Spleen (tissue), 11 donors: ENCODE data around the gene TDRD1. TPM values are rescaled to one million over a fixed set of nuclear protein-coding genes. Genes with fewer than 3 reads are reported as not detected.

Source experiments
- DNase-seq: peaks from one replicate; pipeline ENCODE4 v3.0.0-alpha.2; 2020
- H3K27ac ChIP-seq, 8 donors: fragments of 200-600 bp; sonication (generic) in 7 of 8; 1 replicate in 4 of 8; 2 replicates in 4 of 8; pipeline versions ENCODE4 v1.5.0 to v1.8.0; 2016 to 2021; ENCODE audit warnings: inconsistent platforms in 4 of 8, mild to moderate bottlenecking in 4 of 8, moderate library complexity in 1 of 8
- H3K27me3 ChIP-seq, 7 donors: fragments of 200-600 bp; sonication (generic) in 6 of 7; replicated peaks in 1 of 7; 1 replicate in 4 of 7; 2 replicates in 3 of 7; pipeline versions ENCODE4 v1.5.0 to v1.8.0; 2016 to 2021; ENCODE audit warnings: inconsistent platforms in 3 of 7, mild to moderate bottlenecking in 1 of 7
- H3K36me3 ChIP-seq, 6 donors: fragments of 200-600 bp; sonication (generic) in 5 of 6; 1 replicate in 4 of 6; 2 replicates in 2 of 6; pipeline versions ENCODE4 v1.5.0 to v1.8.0; 2016 to 2021; ENCODE audit warnings: inconsistent platforms in 2 of 6
- H3K4me1 ChIP-seq, 6 donors: fragments of 200-600 bp; sonication (generic) in 5 of 6; 1 replicate in 3 of 6; 2 replicates in 3 of 6; pipeline versions ENCODE4 v1.5.0 to v1.8.0; 2016 to 2021; ENCODE audit warnings: inconsistent platforms in 3 of 6
- H3K4me3 ChIP-seq, 8 donors: fragments of 200-600 bp; sonication (generic) in 7 of 8; 1 replicate in 4 of 8; 2 replicates in 4 of 8; pipeline versions ENCODE4 v1.5.0 to v1.8.0; 2016 to 2021; ENCODE audit warnings: inconsistent platforms in 4 of 8, mild to moderate bottlenecking in 4 of 8, moderate library complexity in 2 of 8
- H3K9me3 ChIP-seq, 8 donors: fragments of 200-600 bp; sonication (generic) in 7 of 8; 1 replicate in 4 of 8; 2 replicates in 4 of 8; pipeline versions ENCODE4 v1.5.0 to v1.8.0; 2016 to 2021; ENCODE audit warnings: inconsistent platforms in 4 of 8
- POLR2A ChIP-seq, 3 donors: fragments of 450-650 bp; IDR thresholded peaks; one replicate each; pipeline ENCODE4 v1.5.1; 2017; ENCODE audit warnings: antibody characterized with exemption in 3 of 3, mild to moderate bottlenecking in 1 of 3
- POLR2AphosphoS5 ChIP-seq, 3 donors: sonication (generic); formaldehyde crosslinking; IDR thresholded peaks; one replicate each; pipeline ENCODE4 v1.5.1; 2017; ENCODE audit warnings: antibody characterized with exemption in 3 of 3
- WGBS, 5 donors: extraction: QIAGEN DNeasy Blood & Tissue Kit in 3 of 5; methylation state at CpG; one replicate each; pipeline versions ENCODE4 v1.1.5 to v1.1.7; 2013 to 2018; 5-methylcytosine and 5-hydroxymethylcytosine counted together
- intact Hi-C: fragments of 100-400 bp; cut with DNase I; formaldehyde crosslinking; loops from one replicate; pipeline ENCODE4 v1.15.0; 2023; ENCODE audit warnings: low total_unique reads
- polyA plus RNA-seq, 3 donors: library from polyadenylated mRNA; stranded (reverse); fragments of 200-250 nt; gene quantifications; one replicate each; pipeline ENCODE4 v1.2.1, GENCODE V29; 2013
- total RNA-seq, 7 donors: library from RNA; depleted of rRNA in 3 of 7; stranded (reverse); fragments of >200 nt in 3 of 7; fragmentation: NEBNext Ultra II Directional in 4 of 7; extraction: Animal tissue kit (Norgen Biotek cat#: 25700) in 4 of 7; gene quantifications; one replicate each; pipeline versions ENCODE4 v1.1.0 to v1.2.1, GENCODE V29; 2016 to 2021
- TF ChIP-seq, protein P1 (sequence below), 11 experiments: fragments of 200-600 bp in 7 of 11; fragments of 450-650 bp in 4 of 11; sonication (generic) in 4 of 11; IDR thresholded peaks in 8 of 11; conservative IDR thresholded peaks in 3 of 11; 1 replicate in 7 of 11; 2 replicates in 4 of 11; pipeline versions ENCODE4 v1.4.0 to v1.8.0; 2016 to 2021; ENCODE audit warnings: antibody characterized with exemption in 11 of 11, inconsistent platforms in 4 of 11, mild to moderate bottlenecking in 1 of 11
- donor health status: healthy with polysubstance abuse.
- donor health status: DM: no; HTN: no; CAD: no; lungs with moderate emphysema.
- donor health status: DM: no; HTN: no; CAD: no.
- donor health status: Bipolar disorder and iron deficiency.
- donor health status: healthy.
- donor health status: DM: no; HTN: no; CAD: no.
- donor health status: DM: yes; HTN: yes; CAD: no.

The TDRD1 gene
- total and polyA plus RNA-seq, 10 donors: 0.02 to 3.9 (median 0.92) TPM

DNA sequence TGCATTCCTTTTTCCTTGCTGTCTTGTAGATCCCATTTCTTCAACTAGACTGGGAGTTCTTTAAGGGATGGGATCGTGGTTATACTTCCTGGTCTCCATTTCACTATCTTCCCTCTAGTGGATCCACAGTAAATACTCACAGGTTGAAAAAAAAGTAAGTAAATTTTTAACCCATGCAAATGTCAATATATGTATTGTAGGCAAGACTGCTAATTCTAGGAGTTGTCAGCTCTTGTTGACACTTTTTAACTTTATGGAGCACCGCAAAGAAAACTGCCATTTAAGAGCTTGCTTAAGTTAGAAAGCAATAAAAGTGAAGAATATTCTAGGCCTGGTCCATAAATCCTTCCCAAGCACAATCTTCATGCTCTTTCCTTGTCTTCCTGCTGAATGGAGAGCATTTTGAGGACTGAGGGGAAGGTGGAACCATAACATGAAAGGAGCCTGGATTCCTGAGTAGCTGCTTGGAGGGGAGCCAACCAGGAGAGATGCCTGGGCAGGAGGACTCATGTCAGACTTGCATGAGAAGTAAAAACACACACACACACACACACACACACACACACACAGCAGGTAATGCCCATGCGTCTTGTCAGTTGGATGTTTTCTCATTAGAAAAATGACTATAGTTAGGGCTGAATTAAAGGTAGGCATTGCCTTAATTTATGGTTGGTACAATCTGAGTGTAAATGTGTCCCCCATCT lies 92.1 kb downstream of the TDRD1 start:
- intact Hi-C loops: no loop called here
- no peaks in the 10 kb centered on the region for H3K4me1 ChIP-seq
- 79 to 87% (median 83%) methylated on average over 3 of the region's 3 CpGs for WGBS, 5 donors

DNA sequence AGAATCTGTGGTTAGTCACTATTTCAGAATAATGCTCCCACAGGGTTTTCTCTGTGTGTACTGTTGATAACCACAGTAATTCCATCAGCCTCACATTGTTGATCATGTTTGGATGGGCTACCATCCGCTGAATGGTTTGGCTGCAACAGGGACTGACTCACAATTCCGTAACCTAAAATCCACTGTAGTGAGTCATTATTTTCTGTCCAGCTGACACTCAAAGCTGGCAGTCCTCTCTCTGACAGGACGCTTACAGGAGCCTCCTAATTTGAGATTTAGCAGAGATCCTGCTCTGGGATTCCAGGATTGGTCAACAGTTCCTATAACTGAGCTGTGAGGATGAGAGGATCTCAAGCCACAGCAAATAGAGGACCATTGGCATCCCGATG lies 92.6 kb downstream of the TDRD1 start:
- TF ChIP-seq, protein P1, sequence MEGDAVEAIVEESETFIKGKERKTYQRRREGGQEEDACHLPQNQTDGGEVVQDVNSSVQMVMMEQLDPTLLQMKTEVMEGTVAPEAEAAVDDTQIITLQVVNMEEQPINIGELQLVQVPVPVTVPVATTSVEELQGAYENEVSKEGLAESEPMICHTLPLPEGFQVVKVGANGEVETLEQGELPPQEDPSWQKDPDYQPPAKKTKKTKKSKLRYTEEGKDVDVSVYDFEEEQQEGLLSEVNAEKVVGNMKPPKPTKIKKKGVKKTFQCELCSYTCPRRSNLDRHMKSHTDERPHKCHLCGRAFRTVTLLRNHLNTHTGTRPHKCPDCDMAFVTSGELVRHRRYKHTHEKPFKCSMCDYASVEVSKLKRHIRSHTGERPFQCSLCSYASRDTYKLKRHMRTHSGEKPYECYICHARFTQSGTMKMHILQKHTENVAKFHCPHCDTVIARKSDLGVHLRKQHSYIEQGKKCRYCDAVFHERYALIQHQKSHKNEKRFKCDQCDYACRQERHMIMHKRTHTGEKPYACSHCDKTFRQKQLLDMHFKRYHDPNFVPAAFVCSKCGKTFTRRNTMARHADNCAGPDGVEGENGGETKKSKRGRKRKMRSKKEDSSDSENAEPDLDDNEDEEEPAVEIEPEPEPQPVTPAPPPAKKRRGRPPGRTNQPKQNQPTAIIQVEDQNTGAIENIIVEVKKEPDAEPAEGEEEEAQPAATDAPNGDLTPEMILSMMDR (IDR thresholded peaks at IDR 0.05 in 8 of 11, conservative IDR thresholded peaks at IDR 0.05 in 3 of 11): no peak
- TF ChIP-seq POLR2A (IDR thresholded peaks at IDR 0.05) (no peak), POLR2AphosphoS5 (IDR thresholded peaks at IDR 0.05) (no peak)
- H3K4me1 ChIP-seq: no peaks in the 10 kb centered on the region
- 71 to 82% (median 76%) methylated on average over 4 of the region's 4 CpGs for WGBS, 5 donors
- H3K4me3 ChIP-seq: no peak overlapping the region
- H3K36me3 ChIP-seq: no peaks in the 10 kb centered on the region
- H3K9me3 ChIP-seq: no peaks in the 10 kb centered on the region
- DNase-seq: no peak
- intact Hi-C loops: no loop called here
- H3K27me3 ChIP-seq: peaks cover 0 to 2% (median 0%) of the 10 kb centered on the region in 7 donors
- no peak overlapping the region for H3K27ac ChIP-seq

More for the DNA sequence above, 92.1 kb downstream of the TDRD1 start:
- Histone ChIP-seq H3K27ac (no peak overlapping the region), H3K27me3 (peaks cover 0 to 2% (median 0%) of the 10 kb centered on the region in 7 donors), H3K4me3 (no peak overlapping the region), H3K9me3 (no peaks in the 10 kb centered on the region), H3K36me3 (no peaks in the 10 kb centered on the region)
- no peak for DNase-seq
- TF ChIP-seq POLR2AphosphoS5 (IDR thresholded peaks at IDR 0.05): no peak
- TF ChIP-seq, protein P1 (IDR thresholded peaks at IDR 0.05 in 8 of 11, conservative IDR thresholded peaks at IDR 0.05 in 3 of 11): no peak
- TF ChIP-seq POLR2A (IDR thresholded peaks at IDR 0.05): no peak

DNA sequence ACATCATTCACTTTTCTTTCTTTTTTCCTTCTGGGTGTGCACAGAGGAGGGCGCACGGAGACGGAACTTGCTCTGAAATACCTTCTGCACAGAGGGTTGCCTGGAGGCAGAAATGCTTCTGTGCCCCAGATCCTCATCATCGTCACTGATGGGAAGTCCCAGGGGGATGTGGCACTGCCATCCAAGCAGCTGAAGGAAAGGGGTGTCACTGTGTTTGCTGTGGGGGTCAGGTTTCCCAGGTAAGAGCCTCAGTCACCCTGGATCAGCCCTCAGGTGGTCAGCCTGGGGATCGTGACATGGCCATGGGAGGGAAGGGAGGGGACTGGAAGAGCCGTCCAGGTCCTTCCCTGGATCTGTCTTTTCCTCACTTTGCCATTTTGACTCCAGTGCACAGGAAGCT lies 93.5 kb downstream of the TDRD1 start:
- no peak overlapping the region for H3K4me3 ChIP-seq
- intact Hi-C loops: no loop called here
- no peak overlapping the region for H3K27ac ChIP-seq
- no peaks in the 10 kb centered on the region for H3K9me3 ChIP-seq
- DNase-seq: peak; percentile 56
- peaks cover 0 to 6% (median 0%) of the 10 kb centered on the region in 7 donors for H3K27me3 ChIP-seq
- WGBS, 5 donors: 86 to 93% (median 93%) methylated on average over 6 of the region's 6 CpGs
- TF ChIP-seq, protein P1 (IDR thresholded peaks at IDR 0.05 in 8 of 11, conservative IDR thresholded peaks at IDR 0.05 in 3 of 11): no peak
- TF ChIP-seq POLR2A (IDR thresholded peaks at IDR 0.05): no peak
- no peak for TF ChIP-seq POLR2AphosphoS5 (IDR thresholded peaks at IDR 0.05)
- H3K36me3 ChIP-seq: no peaks in the 10 kb centered on the region
- no peaks in the 10 kb centered on the region for H3K4me1 ChIP-seq

DNA sequence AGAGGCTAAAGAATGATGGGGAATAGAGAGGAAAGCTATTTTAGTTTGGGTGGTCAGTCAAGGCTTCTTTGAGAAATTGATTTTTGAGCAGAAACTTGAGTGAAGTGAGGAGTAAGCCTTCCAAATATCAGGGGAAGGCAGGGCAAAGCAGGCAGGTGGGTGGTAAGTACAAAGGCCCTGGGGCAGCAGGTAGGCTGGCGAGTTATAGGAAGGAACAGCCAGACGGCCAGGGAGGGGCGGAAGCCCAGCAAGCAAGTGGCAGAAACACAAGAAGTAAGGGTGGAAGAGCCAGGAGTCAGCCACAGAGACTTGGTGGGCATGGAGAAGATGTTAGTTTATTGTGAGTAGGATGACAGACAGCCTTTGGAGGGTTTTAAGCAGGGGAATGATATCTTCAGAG lies 94.8 kb downstream of the TDRD1 start:
- Histone ChIP-seq H3K4me3 (no peak overlapping the region), H3K27me3 (peaks cover 0 to 12% (median 0%) of the 10 kb centered on the region in 7 donors), H3K9me3 (no peaks in the 10 kb centered on the region), H3K27ac (no peak overlapping the region), H3K4me1 (no peaks in the 10 kb centered on the region), H3K36me3 (no peaks in the 10 kb centered on the region)
- intact Hi-C loops: no loop called here
- DNase-seq: no peak
- no peak for TF ChIP-seq POLR2AphosphoS5 (IDR thresholded peaks at IDR 0.05)
- TF ChIP-seq, protein P1 (IDR thresholded peaks at IDR 0.05 in 8 of 11, conservative IDR thresholded peaks at IDR 0.05 in 3 of 11): no peak
- no peak for TF ChIP-seq POLR2A (IDR thresholded peaks at IDR 0.05)
- 70 to 93% (median 84%) methylated on average over 3 of the region's 3 CpGs for WGBS, 5 donors
